Activated naive CD4-positive, alpha-beta T cell treated with anti-CD3 and anti-CD28 coated beads, Interleukin-2, amount 10 ng/mL, durations not matched to agents 7 days and 5 days (primary cell): ENCODE results near the gene NFIB.

Experiments used
- CTCF ChIA-PET: fragments of 350-600 bp; sonication (Branson Sonifier 250); formaldehyde crosslinking; loops from one replicate; lab custom pipeline; 2021; ENCODE audit warnings: antibody characterized with exemption; lab: Charles Lee
- DNase-seq: peaks from one replicate; pipeline ENCODE4 v3.0.0-alpha.2; 2020
- H3K27ac Mint-ChIP-seq: one replicate; pipeline ENCODE4 v1.8.0; 2021; ENCODE audit warnings: mild to moderate bottlenecking, moderate library complexity, mixed read lengths
- H3K27me3 Mint-ChIP-seq: one replicate; pipeline ENCODE4 v1.8.0; 2021; ENCODE audit warnings: mild to moderate bottlenecking, mixed read lengths
- H3K36me3 Mint-ChIP-seq: one replicate; pipeline ENCODE4 v1.8.0; 2021; ENCODE audit warnings: mixed read lengths
- H3K4me1 Mint-ChIP-seq: one replicate; pipeline ENCODE4 v1.8.0; 2021; ENCODE audit warnings: mixed read lengths
- H3K4me3 Mint-ChIP-seq: one replicate; pipeline ENCODE4 v1.8.0; 2021; ENCODE audit warnings: mild to moderate bottlenecking, moderate library complexity, mixed read lengths
- H3K9me3 Mint-ChIP-seq: one replicate; pipeline ENCODE4 v1.8.0; 2021; ENCODE audit warnings: mixed read lengths

NFIB gene

DNA sequence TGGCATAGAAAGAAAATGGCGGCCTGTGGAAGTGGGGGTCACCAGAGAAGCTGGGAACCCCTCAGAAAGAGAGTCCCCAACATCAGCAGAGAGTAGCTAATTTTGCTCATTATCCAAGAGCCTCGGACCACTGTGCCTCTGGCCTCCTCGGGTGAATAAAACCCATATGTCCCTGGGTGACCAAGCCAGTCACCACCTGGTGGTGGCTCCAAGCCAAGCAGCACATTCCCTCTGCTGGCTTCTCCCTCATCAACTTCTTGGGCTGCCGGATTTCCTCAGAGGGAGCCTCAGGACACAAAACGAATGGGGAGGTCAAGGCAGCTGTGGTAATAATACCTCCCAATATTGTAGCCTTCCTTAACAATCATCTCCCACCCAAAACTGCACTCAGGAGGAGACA is 242.5 kb downstream of the NFIB start:
- Mint-ChIP-seq H3K4me3 (no peak overlapping the region), H3K27ac (no peak overlapping the region), H3K27me3 (no peaks in the 10 kb centered on the region), H3K36me3 (no peaks in the 10 kb centered on the region), H3K4me1 (no peaks in the 10 kb centered on the region), H3K9me3 (peaks cover 20% of the 10 kb centered on the region)
- CTCF ChIA-PET = no interaction called here
- DNase-seq = no peak

GRCh38 chr9:14068690-14069089 is 245.3 kb downstream of the NFIB start:
- H3K4me1 Mint-ChIP-seq = no peaks in the 10 kb centered on the region
- H3K4me3 Mint-ChIP-seq = no peak overlapping the region
- CTCF ChIA-PET = no interaction called here
- H3K36me3 Mint-ChIP-seq = no peaks in the 10 kb centered on the region
- no peak overlapping the region for H3K27ac Mint-ChIP-seq
- no peak for DNase-seq
- H3K9me3 Mint-ChIP-seq = peaks cover 22% of the 10 kb centered on the region
- no peaks in the 10 kb centered on the region for H3K27me3 Mint-ChIP-seq

- H3K36me3 Mint-ChIP-seq = no peaks in the 10 kb centered on the region
Measured at GRCh38 chr9:14066831-14067230, 247.1 kb downstream of the NFIB start.

GRCh38 chr9:14066032-14066431 is 247.9 kb downstream of the NFIB start:
- Mint-ChIP-seq H3K27ac (no peak overlapping the region), H3K4me1 (no peaks in the 10 kb centered on the region), H3K27me3 (no peaks in the 10 kb centered on the region), H3K4me3 (no peak overlapping the region), H3K9me3 (peaks cover 14% of the 10 kb centered on the region), H3K36me3 (no peaks in the 10 kb centered on the region)
- CTCF ChIA-PET = no interaction called here
- no peak for DNase-seq

More at GRCh38 chr9:14066831-14067230, 247.1 kb downstream of the NFIB start:
- Mint-ChIP-seq H3K27ac (no peak overlapping the region), H3K4me3 (no peak overlapping the region), H3K9me3 (peaks cover 16% of the 10 kb centered on the region), H3K4me1 (no peaks in the 10 kb centered on the region), H3K27me3 (no peaks in the 10 kb centered on the region)
- CTCF ChIA-PET = no interaction called here
- no peak for DNase-seq

GRCh38 chr9:14064940-14065339 is 249.0 kb downstream of the NFIB start:
- no peak overlapping the region for H3K4me3 Mint-ChIP-seq
- no peak for DNase-seq
- H3K36me3 Mint-ChIP-seq = no peaks in the 10 kb centered on the region
- H3K27ac Mint-ChIP-seq = no peak overlapping the region
- no peaks in the 10 kb centered on the region for H3K27me3 Mint-ChIP-seq
- peaks cover 12% of the 10 kb centered on the region for H3K9me3 Mint-ChIP-seq
- no peaks in the 10 kb centered on the region for H3K4me1 Mint-ChIP-seq
- CTCF ChIA-PET = no interaction called here

GRCh38 chr9:14063756-14064155 is 250.2 kb downstream of the NFIB start:
- no peaks in the 10 kb centered on the region for H3K36me3 Mint-ChIP-seq
- DNase-seq = no peak
- H3K4me1 Mint-ChIP-seq = no peaks in the 10 kb centered on the region
- H3K27ac Mint-ChIP-seq = no peak overlapping the region
- H3K27me3 Mint-ChIP-seq = no peaks in the 10 kb centered on the region
- peaks cover 12% of the 10 kb centered on the region for H3K9me3 Mint-ChIP-seq
- no peak overlapping the region for H3K4me3 Mint-ChIP-seq
- CTCF ChIA-PET = no interaction called here

DNA sequence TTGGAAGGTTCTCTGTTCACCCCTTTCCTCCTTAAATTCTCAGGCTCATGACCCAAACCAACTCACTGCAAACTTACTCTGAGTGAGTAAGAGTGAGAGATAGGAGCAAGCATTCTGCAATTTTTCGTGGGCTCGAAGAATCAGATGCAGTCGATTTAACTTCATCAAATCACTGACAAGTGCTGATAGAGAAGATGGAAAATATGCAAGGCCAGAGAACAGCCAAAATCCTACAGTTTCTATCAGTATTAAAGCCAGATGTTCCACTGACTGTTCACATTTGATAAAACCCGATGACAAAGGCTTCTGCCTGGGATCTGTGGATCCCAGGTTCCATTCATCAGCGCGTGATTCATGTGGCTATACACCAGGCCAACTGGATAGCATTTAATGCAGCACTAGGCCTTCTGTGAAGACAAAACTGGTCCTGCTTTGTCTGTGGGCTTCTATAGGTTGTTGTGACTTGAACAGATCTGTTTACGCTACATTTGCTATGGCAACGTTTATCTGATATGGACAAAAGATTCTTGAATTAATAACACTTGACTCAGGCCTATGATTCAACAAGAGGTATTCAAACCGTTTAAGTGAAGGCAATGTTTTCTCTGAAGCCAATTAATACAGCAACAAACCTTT is 251.2 kb downstream of the NFIB start:
- DNase-seq = no peak
- Mint-ChIP-seq H3K4me3 (no peak overlapping the region), H3K36me3 (no peaks in the 10 kb centered on the region), H3K27ac (no peak overlapping the region), H3K27me3 (no peaks in the 10 kb centered on the region), H3K4me1 (no peaks in the 10 kb centered on the region), H3K9me3 (peaks cover 12% of the 10 kb centered on the region)
- CTCF ChIA-PET = no interaction called here

DNA sequence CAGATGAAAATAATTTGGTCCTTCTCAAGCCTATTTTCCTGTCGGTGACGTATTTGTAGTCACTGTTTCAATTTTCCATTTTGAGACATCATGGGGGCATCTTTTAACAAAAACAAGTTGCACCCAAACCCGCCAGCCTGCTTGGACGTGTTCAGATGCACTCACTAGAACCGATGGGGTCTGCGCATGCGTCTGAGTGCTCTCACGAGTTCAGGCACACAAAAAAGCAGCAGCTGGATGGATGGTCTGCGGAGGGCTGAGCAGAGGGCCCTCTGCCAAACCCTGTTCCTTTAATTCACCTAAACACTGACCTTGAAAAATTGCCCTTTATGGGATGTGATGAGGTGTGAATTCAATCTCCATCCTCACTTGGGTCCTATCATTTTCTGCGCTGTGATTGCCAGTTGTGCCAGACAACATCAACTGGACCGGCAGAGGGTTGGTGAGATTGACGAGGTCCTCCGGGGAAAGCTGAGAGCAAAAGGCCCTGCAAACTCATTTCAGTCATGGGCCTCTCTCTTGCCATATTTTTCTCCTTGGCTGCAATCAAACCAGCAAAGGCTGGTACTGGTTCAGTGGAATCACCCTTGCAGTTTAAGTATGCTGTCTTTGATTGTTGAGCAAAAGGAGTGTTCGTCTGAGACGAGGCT is 251.9 kb downstream of the NFIB start:
- Mint-ChIP-seq H3K27me3 (no peaks in the 10 kb centered on the region), H3K9me3 (peaks cover 8% of the 10 kb centered on the region), H3K4me3 (no peak overlapping the region), H3K4me1 (no peaks in the 10 kb centered on the region), H3K27ac (no peak overlapping the region), H3K36me3 (no peaks in the 10 kb centered on the region)
- CTCF ChIA-PET = no interaction called here
- no peak for DNase-seq

GRCh38 chr9:14058325-14058688 is 255.6 kb downstream of the NFIB start:
- H3K4me3 Mint-ChIP-seq = no peak overlapping the region
- H3K27ac Mint-ChIP-seq = no peak overlapping the region
- H3K9me3 Mint-ChIP-seq = peaks cover 3% of the 10 kb centered on the region
- no peaks in the 10 kb centered on the region for H3K27me3 Mint-ChIP-seq
- H3K36me3 Mint-ChIP-seq = no peaks in the 10 kb centered on the region
- no peak for DNase-seq
- CTCF ChIA-PET = no interaction called here
- no peaks in the 10 kb centered on the region for H3K4me1 Mint-ChIP-seq

- H3K36me3 Mint-ChIP-seq = no peaks in the 10 kb centered on the region
- H3K27ac Mint-ChIP-seq = no peak overlapping the region
- CTCF ChIA-PET = no interaction called here
- H3K9me3 Mint-ChIP-seq = peaks cover 3% of the 10 kb centered on the region
- no peaks in the 10 kb centered on the region for H3K27me3 Mint-ChIP-seq
- H3K4me3 Mint-ChIP-seq = no peak overlapping the region
- DNase-seq = no peak
- H3K4me1 Mint-ChIP-seq = no peaks in the 10 kb centered on the region
Measured at GRCh38 chr9:14057368-14058324, 256.3 kb downstream of the NFIB start.

- Mint-ChIP-seq H3K27ac (no peak overlapping the region), H3K27me3 (no peaks in the 10 kb centered on the region), H3K4me1 (no peaks in the 10 kb centered on the region), H3K4me3 (no peak overlapping the region), H3K36me3 (no peaks in the 10 kb centered on the region), H3K9me3 (peaks cover 3% of the 10 kb centered on the region)
- CTCF ChIA-PET = no interaction called here
- no peak for DNase-seq
Measured at GRCh38 chr9:14056316-14056861, 257.6 kb downstream of the NFIB start.

GRCh38 chr9:14054096-14054495 is 259.8 kb downstream of the NFIB start:
- CTCF ChIA-PET = no interaction called here
- Mint-ChIP-seq H3K9me3 (no peaks in the 10 kb centered on the region), H3K27me3 (no peaks in the 10 kb centered on the region), H3K27ac (no peak overlapping the region), H3K4me1 (no peaks in the 10 kb centered on the region), H3K36me3 (no peaks in the 10 kb centered on the region), H3K4me3 (no peak overlapping the region)
- DNase-seq = no peak

DNA sequence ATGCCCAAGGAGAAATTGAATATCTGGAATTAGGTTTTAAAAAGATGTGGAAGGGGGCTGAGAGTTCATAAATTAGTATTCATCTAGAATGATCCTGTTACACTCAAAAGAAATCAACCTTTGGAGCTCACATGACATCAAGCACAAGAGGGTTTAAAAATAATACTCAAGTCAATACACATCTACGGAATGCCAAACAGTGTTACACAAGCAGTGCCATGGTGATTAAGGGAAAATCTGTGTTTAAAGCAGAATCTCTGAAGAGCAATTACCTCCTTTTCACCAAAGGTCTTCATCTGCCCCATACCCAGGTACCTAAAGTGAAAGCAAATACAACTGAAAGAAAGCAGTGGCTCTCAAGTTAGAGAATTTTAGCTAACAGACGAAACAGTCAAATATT is 261.6 kb downstream of the NFIB start:
- no peaks in the 10 kb centered on the region for H3K27me3 Mint-ChIP-seq
- DNase-seq = no peak
- CTCF ChIA-PET = no interaction called here
- H3K9me3 Mint-ChIP-seq = no peaks in the 10 kb centered on the region
- H3K27ac Mint-ChIP-seq = no peak overlapping the region
- no peaks in the 10 kb centered on the region for H3K4me1 Mint-ChIP-seq
- H3K36me3 Mint-ChIP-seq = no peaks in the 10 kb centered on the region
- no peak overlapping the region for H3K4me3 Mint-ChIP-seq

DNA sequence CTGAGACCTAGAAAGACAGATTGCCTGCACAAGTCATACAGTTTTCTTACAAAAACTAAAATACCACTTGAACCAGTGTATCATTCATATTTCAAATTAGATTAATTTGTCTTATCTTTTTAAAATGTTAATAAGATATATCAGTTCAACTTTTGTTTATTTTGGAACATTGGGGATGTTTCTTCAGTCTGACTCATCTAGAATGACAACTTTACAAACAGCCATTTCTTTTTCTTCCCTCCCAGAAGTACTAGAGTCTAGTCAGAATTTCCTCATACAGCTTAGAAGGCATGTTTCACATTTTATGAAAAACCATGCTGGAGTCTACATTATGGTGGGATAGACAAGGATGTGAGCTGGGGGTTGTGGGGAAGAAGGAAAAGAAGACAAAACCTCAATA is 262.5 kb downstream of the NFIB start:
- H3K9me3 Mint-ChIP-seq = peaks cover 2% of the 10 kb centered on the region
- no peak overlapping the region for H3K27ac Mint-ChIP-seq
- H3K36me3 Mint-ChIP-seq = no peaks in the 10 kb centered on the region
- CTCF ChIA-PET = no interaction called here
- no peak for DNase-seq
- H3K27me3 Mint-ChIP-seq = no peaks in the 10 kb centered on the region
- no peaks in the 10 kb centered on the region for H3K4me1 Mint-ChIP-seq
- no peak overlapping the region for H3K4me3 Mint-ChIP-seq
